Activated T-cell treated with anti-CD3 and anti-CD28 coated beads for 24 hours (primary cell): Measurements from ENCODE around the gene ARRDC1.
"Not testable (repeated sequence)": the region's sequence is repeated elsewhere in the genome, so short reads cannot be mapped to it uniquely, and the experiment has no call there.

Experiments used
- DNase-seq: peaks from one replicate; pipeline ENCODE4 v3.0.0-alpha.2; 2020; ENCODE audit warnings: low read depth

ARRDC1 gene

DNA sequence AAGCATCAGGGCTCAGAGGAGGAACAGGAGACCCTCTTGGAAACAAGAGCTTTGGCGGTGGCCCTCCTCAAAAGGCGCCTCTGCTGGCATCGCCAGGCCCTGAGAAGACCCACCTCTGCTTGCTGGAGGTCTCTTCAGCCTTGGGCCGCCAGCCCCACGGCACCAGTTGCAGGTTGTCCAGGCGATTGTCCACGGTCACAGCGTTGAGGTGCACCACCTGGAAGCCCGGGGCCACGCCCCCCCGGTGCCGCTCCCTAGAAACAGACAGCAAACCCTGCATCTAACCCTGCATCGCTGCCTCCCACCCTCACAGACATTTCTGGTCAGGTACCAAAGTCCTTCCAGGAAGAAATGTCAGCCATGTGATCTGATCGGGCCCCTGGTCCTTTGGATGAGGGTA lies 18.6 kb upstream of the ARRDC1 start:
- no peak for DNase-seq

DNA sequence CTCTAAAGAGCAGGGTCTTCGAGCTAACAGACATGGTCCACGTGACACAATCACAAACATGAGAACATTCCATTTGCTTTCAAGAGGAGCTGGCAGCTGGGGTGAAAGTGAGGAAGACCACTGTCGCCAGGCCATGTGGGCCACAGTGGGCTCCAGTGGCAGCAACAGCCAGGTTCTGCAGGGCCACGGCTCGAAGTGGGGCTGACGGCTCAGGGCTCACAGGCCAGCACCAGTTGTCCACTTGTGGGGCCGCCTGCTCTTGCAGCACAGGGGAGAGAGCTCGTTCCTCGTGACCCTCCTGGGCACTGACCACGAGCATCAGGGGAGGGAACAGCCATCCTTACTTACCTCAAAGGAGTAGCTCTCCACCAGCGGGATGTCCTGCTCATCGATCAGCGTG lies 17.2 kb upstream of the ARRDC1 start:
- no peak for DNase-seq

DNA sequence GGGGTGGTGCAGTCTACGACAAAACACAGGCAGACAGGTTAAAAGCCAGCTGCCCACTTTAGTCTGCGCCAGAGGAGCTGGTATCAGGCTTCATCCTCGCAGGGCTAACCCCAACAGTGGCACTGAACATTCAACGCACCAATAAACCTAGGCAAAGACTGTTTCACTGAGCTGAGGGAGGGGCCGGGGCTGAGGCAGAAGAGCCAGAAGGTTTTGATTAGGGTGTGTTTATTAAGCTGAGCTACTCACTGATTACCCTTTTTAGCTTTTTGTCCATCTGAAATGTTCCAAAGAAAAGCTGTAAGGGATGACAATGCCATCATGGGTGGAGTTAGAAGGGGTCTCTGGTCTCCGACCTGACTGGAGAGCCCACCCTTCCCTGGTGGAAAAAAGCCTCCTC lies 16.6 kb upstream of the ARRDC1 start:
- no peak for DNase-seq

- DNase-seq, result no peak
These were observed 15.9 kb upstream of the ARRDC1 start for GRCh38 chr9:137589441-137590122.

DNA sequence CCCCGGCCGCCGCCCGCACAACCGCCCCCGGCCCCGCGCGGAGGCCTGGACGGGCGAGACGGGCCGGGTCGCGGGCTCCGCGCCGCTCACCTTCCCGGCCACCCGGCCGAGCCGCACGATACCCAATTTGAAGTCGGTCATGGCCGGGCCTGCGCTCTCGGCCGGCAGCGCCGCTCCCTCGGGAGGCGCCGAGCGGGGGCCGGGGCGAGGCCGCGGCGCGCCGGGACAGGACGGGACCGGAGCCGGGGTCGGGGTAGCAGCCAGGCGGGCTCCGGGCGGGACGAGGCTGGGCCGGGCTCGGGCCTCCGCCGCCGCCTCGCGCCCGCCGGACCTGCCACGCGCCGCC lies 15.4 kb upstream of the ARRDC1 start:
- DNase-seq, result no peak

DNA sequence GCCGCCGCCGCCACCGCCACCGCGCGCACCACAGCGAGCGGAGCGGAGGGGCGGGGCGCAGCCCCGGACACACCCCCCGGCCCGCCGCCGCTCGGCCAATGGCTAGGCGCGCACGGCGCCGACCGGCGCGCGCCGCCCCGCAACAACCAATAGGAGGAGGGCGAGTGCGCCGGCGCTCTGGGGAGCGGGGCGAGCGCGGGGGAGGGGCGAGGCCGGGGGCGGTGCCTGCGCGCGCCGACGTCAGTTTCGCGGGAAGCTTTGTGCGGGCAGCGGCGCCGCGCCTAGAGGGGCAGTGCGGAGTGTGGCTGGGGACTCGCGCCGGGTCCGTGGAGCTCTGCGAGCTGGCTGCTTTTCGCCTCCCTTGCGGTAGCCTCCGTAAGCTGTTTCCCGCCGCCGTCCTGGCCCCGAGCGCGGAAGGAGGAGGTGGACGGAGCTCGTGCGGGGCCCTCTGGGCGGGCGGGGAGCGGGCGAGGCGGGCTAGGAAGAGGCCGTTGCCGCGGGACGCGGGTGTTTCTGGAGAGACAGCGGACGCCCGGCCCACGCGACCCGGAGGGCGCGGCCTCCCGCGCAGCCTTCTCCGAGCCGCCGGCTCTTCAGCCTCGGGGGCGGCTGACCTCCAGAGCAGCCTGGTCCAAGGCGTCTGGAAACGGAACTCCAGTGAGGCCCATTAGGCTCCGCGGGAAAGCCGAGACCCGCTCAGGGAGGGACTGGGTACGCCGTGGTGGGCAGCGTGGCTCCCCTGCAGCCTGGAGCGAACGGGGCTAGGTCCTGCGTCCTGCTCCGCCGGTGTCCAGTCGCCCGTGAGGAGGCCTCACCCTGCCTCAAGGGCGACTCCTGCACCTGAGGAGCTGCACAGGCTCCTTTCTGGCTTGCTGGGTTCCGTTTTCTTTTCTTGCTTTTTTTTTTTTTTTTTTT lies 14.8 kb upstream of the ARRDC1 start, which contains the start of gene ZMYND19:
ZMYND19 (minus strand) TSS at position 44 of the 915 bp plus-strand sequence. CDS start 249 bp downstream, outside the sequence.
- DNase-seq, result peak; percentile 87

GRCh38 chr9:137592767-137593166 lies 12.7 kb upstream of the ARRDC1 start:
- no peak for DNase-seq

GRCh38 chr9:137593176-137593575 lies 12.3 kb upstream of the ARRDC1 start:
- DNase-seq, result no peak

DNA sequence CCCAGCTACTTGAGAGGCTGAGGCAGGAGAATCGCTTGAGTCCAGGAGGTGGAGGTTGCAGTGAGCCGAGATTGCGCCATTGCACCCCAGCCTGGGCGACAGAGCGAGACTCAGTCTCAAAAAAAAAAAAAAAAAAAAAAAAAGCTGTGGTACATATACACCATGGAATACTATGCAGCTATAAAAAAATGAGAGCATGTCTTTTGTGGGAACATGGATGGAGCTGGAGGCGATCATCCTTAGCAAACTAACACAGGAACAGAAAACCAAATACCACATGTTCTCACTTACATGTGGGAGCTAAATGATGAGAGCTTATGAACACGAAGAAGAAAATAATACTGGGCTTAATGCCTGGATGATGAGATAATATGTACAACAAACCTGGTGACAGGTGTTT lies 8.9 kb upstream of the ARRDC1 start:
- DNase-seq, result not testable (repeated sequence)

DNA sequence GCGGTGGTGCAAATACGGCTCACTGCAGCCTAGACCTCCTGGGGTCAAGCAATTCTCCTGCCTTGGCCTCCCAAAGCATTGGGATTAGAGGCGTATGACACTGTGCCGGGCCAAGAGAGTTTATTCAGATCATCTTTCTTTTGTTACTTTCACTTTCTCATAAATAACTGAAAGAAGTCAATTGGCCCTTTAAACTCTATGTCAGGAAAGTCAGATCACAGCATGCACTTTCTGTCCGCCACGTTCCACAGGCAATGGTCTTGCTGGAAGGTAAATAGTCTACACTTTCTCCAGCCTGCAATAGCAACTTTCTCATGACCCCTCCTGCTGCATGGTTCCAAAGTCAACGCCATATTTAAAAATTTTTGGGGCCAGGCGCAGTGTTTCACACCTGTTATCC lies 6.5 kb upstream of the ARRDC1 start:
- no peak for DNase-seq

GRCh38 chr9:137602661-137603060 lies 2.8 kb upstream of the ARRDC1 start:
- no peak for DNase-seq

- DNase-seq, result no peak
These were observed 1.6 kb upstream of the ARRDC1 start for GRCh38 chr9:137603879-137604278.

GRCh38 chr9:137604345-137605086 lies 970 bp upstream of the ARRDC1 start:
- DNase-seq, result no peak

DNA sequence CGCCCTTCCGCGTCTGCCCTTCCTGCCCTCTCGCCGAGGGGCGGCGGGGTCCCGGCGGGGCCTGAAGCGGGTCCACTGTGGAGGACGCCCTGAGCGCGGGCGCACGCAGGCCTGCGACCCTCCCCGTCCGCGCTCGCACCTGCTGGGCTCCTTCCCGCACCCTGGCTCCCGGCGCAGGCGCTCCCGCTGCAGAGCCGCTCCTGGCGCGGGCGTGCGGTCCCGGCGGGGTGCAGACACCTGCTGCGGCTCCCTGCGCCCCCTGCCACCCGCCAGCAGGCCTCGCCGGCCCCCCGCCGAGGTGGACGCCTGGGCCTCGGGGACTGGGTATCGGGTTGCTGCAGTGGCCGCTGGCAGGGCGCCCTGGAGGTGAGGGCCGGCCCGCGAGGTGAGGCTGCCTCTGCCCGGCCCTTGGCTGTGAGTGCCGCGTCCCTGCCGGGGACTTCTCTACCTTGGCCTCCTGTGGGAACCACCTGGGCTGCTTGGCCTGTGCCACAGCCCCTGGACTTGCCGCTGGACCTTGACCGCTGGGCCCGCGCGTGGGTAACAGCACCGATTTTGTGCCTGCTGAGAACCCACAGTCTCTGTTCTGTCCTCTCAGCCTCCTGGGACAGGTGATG lies 627 bp downstream of the ARRDC1 start:
- no peak for DNase-seq

DNA sequence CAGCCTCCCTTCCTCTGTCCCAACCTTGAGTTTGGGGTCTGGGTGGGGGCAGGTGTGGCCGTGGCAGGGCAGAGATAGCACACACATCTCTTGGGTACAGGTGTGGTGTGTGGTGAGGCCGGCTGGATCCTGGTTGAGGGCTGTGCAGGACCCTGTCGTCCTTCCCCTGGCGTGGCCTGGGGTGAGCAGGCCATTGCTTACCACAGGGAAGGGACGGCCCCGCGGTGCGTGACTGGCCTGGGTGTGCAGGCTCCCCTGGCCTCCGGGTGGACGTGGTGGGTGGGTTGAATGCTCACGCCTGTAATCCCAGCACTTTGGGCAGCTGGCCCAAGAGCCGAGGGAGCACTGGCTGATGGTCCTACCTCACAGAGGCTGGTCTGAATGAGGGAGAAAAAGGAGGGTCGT lies 1.2 kb downstream of the ARRDC1 start:
- DNase-seq, result no peak

DNA sequence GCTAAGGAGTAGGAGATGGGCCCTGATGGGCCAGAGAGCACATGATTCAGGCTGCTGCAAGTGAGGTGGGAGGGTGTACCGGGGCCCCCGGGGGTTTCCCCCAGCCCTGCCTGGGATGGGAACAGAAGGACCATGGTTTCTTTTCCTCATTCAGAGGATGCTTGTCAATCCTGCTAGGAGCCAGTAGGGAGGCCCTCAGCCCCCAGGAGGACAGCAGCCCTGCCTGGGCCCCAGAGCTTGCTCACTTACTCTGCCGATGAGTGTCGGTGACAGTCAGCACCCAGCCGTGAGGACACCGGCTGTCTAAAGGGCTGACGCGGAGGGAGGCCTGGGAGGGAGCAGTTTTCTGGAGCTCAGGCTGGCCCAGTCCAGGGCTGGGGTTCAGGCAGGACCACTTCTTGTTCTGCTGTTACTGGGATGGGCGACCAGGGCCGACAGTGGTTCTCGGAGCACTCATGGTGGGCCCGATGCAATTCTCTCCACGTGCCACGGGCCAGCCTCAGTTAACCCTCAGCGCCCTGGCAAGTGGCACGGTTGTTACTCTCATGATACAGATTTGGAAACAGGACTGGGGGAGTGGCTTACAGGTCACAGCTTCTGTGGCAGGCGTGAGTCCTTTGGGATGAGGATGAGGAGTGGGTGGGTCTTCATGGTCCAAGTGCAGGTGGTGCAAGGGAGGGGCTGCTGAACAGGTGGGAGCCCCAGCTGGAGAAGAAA lies 1.8 kb downstream of the ARRDC1 start:
- no peak for DNase-seq

- no peak for DNase-seq
These were observed 5.5 kb downstream of the ARRDC1 start for GRCh38 chr9:137610944-137611343.

- no peak for DNase-seq
These were observed 6.4 kb downstream of the ARRDC1 start for GRCh38 chr9:137611623-137612609.

GRCh38 chr9:137612741-137613142 lies 7.3 kb downstream of the ARRDC1 start:
- DNase-seq, result no peak

DNA sequence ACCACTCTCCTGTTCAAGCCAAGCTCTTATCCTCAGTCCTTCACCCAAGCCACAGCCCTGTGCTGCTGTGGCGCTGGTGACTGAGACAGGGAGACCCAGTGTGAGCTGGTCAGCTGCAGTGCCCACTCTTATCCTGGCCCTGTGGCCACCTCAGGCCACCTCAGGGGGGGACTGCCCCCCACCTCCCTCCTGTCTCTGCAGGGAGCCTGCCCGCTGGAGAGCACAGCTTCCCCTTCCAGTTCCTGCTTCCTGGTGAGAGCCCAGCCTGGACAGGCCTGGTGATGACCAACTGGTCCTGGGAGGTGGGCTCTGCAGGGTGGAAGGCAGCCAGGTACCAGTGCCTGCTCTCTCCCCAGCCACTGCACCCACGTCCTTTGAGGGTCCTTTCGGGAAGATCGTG lies 7.8 kb downstream of the ARRDC1 start:
- no peak for DNase-seq
